GM18505 (cell line): ENCODE data around the gene GALR2.

Source experiments
- ATAC-seq: cut with Tn5 transposase; IDR thresholded peaks from one replicate; pipeline ENCODE4 v1.9.1; 2021; ENCODE audit not compliant: unreplicated experiment
- POLR2A ChIP-seq: IDR thresholded peaks from 4 replicates; pipeline ENCODE4 v1.6.1; 2011; ENCODE audit warnings: borderline replicate concordance; ENCODE audit not compliant: insufficient read depth, insufficient read length; ENCODE audit errors: extremely low read depth

Gene GALR2

DNA sequence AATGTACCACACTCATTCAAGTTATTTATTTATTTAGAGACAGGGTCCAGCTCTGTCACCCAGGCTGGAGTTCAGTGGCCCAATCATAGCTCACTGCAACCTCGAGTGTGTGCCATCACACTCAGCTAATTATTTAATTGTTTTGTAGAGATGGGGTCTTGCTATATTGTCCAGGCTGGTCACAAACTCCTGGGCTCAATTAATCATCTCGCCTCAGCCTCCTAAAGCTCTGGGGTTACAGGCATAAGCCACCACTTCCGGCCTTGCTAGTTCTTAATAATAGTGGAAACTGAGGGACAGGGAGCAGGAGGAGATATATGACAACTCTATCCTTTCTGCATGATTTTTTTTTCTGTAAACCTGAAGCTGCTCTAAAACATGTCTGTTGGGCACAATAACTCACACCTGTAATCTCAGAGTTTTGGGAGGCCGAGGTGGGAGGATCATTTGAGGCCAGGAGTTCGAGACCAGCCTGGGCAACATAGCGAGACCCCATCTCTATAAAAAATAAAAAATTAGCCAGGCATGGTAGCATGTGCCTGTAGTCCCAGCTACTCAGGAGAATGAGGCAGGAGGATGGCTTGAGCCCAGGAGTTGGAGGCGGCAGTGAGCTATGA lies 40.7 kb downstream of the GALR2 start:
- no peak for TF ChIP-seq POLR2A
- ATAC-seq: no peak

- no peak for TF ChIP-seq POLR2A
- no peak for ATAC-seq
These were observed 45.1 kb downstream of the GALR2 start for GRCh38 chr17:76119409-76120371.

DNA sequence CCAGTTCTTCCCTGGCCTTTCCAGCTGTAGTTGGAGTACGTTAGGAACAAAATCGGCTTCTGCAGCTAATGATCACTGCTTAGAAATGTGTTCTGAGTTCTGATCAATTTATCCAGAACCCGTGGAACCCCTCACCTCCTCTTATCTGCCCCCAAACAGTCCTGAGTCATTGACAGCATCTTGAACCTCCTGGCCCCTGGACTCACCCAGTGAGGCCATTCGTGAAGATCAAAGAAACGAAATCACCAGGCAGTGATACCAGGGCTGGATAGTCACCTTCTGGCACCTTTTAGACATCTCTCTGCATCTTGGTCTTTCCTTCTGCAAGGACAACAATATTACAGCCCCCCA lies 46.1 kb downstream of the GALR2 start:
- no peak for ATAC-seq
- TF ChIP-seq POLR2A: no peak

GRCh38 chr17:76121932-76122430 lies 47.4 kb downstream of the GALR2 start:
- no peak for TF ChIP-seq POLR2A
- no peak for ATAC-seq

- no peak for ATAC-seq
- no peak for TF ChIP-seq POLR2A
These were observed 48.0 kb downstream of the GALR2 start for GRCh38 chr17:76122431-76123190.

DNA sequence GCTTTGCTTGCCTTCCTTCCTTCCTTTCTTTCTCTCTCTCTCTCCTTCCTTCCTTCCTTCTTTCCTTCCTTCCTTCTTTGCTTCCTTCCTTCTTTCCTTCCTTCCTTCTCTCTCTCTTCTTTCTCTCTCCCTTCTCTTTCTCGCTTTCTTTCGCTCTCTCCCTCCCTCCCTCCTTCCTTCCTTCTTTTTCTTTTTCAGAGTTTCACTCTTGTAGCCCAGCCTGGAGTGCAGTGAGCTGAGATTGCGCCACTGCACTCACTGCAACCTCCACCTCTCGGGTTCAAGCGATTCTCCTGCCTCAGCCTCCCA lies 48.6 kb downstream of the GALR2 start:
- TF ChIP-seq POLR2A: no peak
- no peak for ATAC-seq

GRCh38 chr17:76123749-76124581 lies 49.4 kb downstream of the GALR2 start:
- ATAC-seq: no peak
- TF ChIP-seq POLR2A: no peak

DNA sequence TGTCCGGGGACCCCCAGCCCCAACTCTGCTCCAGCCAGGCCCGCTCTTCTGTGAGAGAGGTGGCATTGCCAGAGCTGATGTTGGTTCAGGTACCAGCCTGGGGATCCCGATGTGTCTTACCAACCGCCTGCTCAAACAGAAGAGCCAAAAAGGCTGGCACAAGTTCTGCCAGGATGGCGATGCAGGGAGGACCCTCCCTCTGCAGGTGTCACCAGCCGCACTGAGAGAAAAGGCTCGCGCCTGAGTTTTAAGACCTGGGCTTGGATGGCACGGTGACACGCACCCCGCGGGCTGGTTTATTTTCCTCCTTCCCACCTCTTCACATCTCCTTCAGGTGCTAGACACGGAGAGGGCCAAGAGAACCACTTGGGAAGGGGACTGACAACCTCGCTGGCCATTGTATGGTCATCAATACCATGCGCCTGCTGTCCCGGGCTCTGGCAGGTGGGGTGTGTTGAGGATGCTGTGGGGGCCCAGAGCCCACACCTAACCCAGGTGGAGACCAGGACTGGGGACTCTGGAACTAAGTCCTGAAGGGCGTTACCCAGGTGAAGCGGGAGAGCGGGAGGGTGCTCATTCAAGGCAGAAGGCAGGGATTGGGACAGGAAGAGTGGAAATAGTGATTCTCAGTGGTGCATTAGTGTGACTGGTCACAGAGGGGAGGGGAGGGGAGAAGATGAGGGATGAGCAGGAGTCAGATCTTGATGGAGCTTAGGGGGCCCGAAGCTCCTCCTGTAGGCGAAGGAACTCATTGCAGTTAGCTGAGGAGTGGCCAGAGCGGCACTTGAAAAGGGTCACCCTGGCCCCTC lies 50.2 kb downstream of the GALR2 start:
- ATAC-seq: no peak
- TF ChIP-seq POLR2A: no peak

DNA sequence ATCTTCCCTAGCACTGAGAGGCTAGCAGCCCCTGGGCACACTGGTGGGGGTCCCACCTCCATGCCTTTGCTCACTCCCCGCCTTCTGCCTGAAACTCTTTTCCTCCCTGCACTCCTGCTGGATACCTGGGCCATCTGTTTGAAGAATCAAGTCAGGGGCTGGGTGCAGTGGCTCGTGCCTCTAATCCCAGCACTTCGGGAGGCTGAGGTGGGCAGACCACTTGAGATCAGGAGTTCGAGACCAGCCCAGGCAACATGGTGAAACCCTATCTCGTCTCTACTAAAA lies 50.8 kb downstream of the GALR2 start:
- no peak for ATAC-seq
- TF ChIP-seq POLR2A: no peak

DNA sequence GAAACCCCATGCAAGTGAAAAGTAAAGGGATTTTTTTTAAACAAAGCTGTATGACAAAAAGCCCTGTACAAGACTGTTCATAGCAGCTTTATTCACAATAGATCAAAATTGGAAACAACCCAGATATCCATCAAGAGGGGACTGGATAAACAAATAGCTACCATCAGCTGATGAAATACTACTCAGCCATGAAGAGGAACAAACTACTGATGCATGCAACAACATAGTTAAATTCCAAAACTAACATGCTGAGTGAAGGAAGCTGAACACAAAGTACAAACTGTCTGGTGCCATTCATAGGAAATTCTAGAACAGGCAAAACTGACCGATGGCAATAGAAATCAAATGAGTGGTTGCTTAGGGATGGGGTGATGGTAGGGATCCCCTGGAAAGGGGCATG lies 51.3 kb downstream of the GALR2 start:
- TF ChIP-seq POLR2A: no peak
- ATAC-seq: no peak
